Sigmoid colon (tissue), 4 donors: ENCODE measurements around the gene PRTFDC1.

Experiments used
- EP300 ChIP-seq, 4 donors: sonication (generic); formaldehyde crosslinking; IDR thresholded peaks; one replicate each; pipeline ENCODE4 v1.6.1; 2017; ENCODE audit warnings: antibody characterized with exemption in 4 of 4
- POLR2A ChIP-seq, 2 donors: fragments of 450-650 bp; IDR thresholded peaks; one replicate each; pipeline ENCODE4 v1.6.1; 2016; ENCODE audit warnings: antibody characterized with exemption in 2 of 2, mild to moderate bottlenecking in 2 of 2, moderate library complexity in 2 of 2
- POLR2AphosphoS5 ChIP-seq, 4 donors: sonication (generic); formaldehyde crosslinking; IDR thresholded peaks; one replicate each; pipeline ENCODE4 v1.6.1; 2017; ENCODE audit warnings: antibody characterized with exemption in 4 of 4
- TF ChIP-seq, protein P1 (sequence below), 4 experiments: fragments of 450-650 bp in 3 of 4; fragments of 200-600 bp in 1 of 4; IDR thresholded peaks; one replicate each; pipeline ENCODE4 v1.5.1; 2016 to 2019; ENCODE audit warnings: antibody characterized with exemption in 4 of 4, mild to moderate bottlenecking in 3 of 4, moderate library complexity in 2 of 4

GRCh38 chr10:24915304-24915703, 37.1 kb downstream of the PRTFDC1 start:
- TF ChIP-seq, protein P1, sequence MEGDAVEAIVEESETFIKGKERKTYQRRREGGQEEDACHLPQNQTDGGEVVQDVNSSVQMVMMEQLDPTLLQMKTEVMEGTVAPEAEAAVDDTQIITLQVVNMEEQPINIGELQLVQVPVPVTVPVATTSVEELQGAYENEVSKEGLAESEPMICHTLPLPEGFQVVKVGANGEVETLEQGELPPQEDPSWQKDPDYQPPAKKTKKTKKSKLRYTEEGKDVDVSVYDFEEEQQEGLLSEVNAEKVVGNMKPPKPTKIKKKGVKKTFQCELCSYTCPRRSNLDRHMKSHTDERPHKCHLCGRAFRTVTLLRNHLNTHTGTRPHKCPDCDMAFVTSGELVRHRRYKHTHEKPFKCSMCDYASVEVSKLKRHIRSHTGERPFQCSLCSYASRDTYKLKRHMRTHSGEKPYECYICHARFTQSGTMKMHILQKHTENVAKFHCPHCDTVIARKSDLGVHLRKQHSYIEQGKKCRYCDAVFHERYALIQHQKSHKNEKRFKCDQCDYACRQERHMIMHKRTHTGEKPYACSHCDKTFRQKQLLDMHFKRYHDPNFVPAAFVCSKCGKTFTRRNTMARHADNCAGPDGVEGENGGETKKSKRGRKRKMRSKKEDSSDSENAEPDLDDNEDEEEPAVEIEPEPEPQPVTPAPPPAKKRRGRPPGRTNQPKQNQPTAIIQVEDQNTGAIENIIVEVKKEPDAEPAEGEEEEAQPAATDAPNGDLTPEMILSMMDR (IDR thresholded peaks at IDR 0.05): no peak
- TF ChIP-seq EP300 (IDR thresholded peaks at IDR 0.05) (no peak), POLR2A (IDR thresholded peaks at IDR 0.05) (no peak), POLR2AphosphoS5 (IDR thresholded peaks at IDR 0.05) (no peak)
